ENCODE measurements around the gene RTN1. TPM values are rescaled to one million over a fixed set of nuclear protein-coding genes. Genes with fewer than 3 reads are reported as not detected.

Gene RTN1
- total and polyA plus RNA-seq, 2 of the 8 experiments (the other 6 are each of a cell fraction or from before 2014, with no cell fraction given), result 2.8 to 4.9 TPM

GRCh38 chr14:59585891-59586554 is 284.6 kb downstream of the RTN1 start:
- no peak overlapping the region for H2BK12ac ChIP-seq (ENCODE audit: low read depth, low read length)
- POLR2A ChIA-PET (ENCODE audit: partially characterized antibody), result interaction anchor here (1.2 kb wide), 1 partner anchor 9 kb away, joined by 3 read pairs; the partner anchor contains the start of gene CCDC175
- no peak overlapping the region for H3K4ac ChIP-seq (replicated peaks; ENCODE audit: insufficient read length, low read depth, low read length)
- no peaks in the 10 kb centered on the region for H3K79me2 ChIP-seq (ENCODE audit: control insufficient read depth in 1 of 2, insufficient read depth in 2 of 2, low read length in 2 of 2)
- no peak overlapping the region for H2BK120ac ChIP-seq (replicated peaks; ENCODE audit: low read depth, low read length)
- no peak overlapping the region for H3K18ac ChIP-seq (ENCODE audit: extremely low read depth, low read length)
- H4K5ac ChIP-seq (ENCODE audit: insufficient read length, low read depth, low read length), result no peak overlapping the region
- no peak overlapping the region for H2BK20ac ChIP-seq (ENCODE audit: low read length)
- H4K91ac ChIP-seq (replicated peaks; ENCODE audit: insufficient read length, low read length), result no peak overlapping the region
- H2AFZ ChIP-seq (ENCODE audit: low read length), result no peak overlapping the region
- no peak overlapping the region for H3K4me3 ChIP-seq (ENCODE audit: extremely low read depth in 1 of 4, insufficient read depth in 2 of 4, low read depth in 3 of 4, low read length in 4 of 4)
- H3K56ac ChIP-seq (replicated peaks; ENCODE audit: insufficient read length, low read depth, low read length), result no peak overlapping the region
- H3K23ac ChIP-seq (ENCODE audit: insufficient read length), result no peak overlapping the region
- H3K14ac ChIP-seq (ENCODE audit: insufficient read length), result no peak overlapping the region
- H3K27ac ChIP-seq (ENCODE audit: low read depth, low read length), result no peak overlapping the region
- no peak overlapping the region for H3K4me2 ChIP-seq (ENCODE audit: insufficient read depth in 1 of 2, low read depth in 2 of 2, low read length in 2 of 2)
- H2BK5ac ChIP-seq (ENCODE audit: low read depth, low read length), result no peak overlapping the region
- no peak overlapping the region for H3K9ac ChIP-seq (replicated peaks in 1 of 4; ENCODE audit: extremely low read depth in 1 of 4, low read depth in 3 of 4, low read length in 3 of 4)
- no peaks in the 10 kb centered on the region; a peak in 1 of 7 replicates for H3K4me1 ChIP-seq (replicated peaks in 1 of 4; ENCODE audit: control insufficient read depth in 3 of 4, insufficient read depth in 4 of 4, low read length in 3 of 4)
- WGBS, 2 experiments (ENCODE audit: extremely low coverage in 1 of 2, insufficient coverage in 1 of 2, insufficient read length in 1 of 2, insufficient replicate concordance in 2 of 2, low coverage in 1 of 2, low lambda C conversion rate in 2 of 2, missing lambda C conversion rate in 1 of 2), result 85% methylated on average over 10 of the region's 10 CpGs; no CpG with 5 or more reads in 1 of the 2 experiments
- no peak overlapping the region for H2BK15ac ChIP-seq (ENCODE audit: low read length)
- H2AK5ac ChIP-seq (ENCODE audit: low read depth, low read length), result no peak overlapping the region
- no peak overlapping the region for H4K8ac ChIP-seq (ENCODE audit: extremely low read depth, insufficient read depth, low read length)
- no peak for DNase-seq (ENCODE audit: low read depth in 1 of 2, low spot score in 2 of 2)
- no peaks in the 10 kb centered on the region for H4K20me1 ChIP-seq (replicated peaks in 1 of 2; ENCODE audit: control insufficient read depth in 1 of 2, insufficient read depth in 2 of 2, low read length in 2 of 2)
- no peak for FAIRE-seq
- H3K23me2 ChIP-seq (ENCODE audit: low read depth, low read length), result no peaks in the 10 kb centered on the region
- CTCF ChIA-PET (ENCODE audit: partially characterized antibody), result interaction anchor here (0.9 to 1.4 kb wide), 3 partner anchors 9 to 79 kb away, joined by 3 to 9 read pairs (median 4); partner anchors contain the start of gene CCDC175
- no peaks in the 10 kb centered on the region for H3K9me3 ChIP-seq (ENCODE audit: insufficient read depth in 2 of 2, low read depth in 1 of 2, low read length in 1 of 2)
- no peaks in the 10 kb centered on the region for H3K27me3 ChIP-seq (replicated peaks in 1 of 4; ENCODE audit: control insufficient read depth in 3 of 4, extremely low read depth in 1 of 4, insufficient read depth in 3 of 4, low read length in 3 of 4)
- no peaks in the 10 kb centered on the region for H3K36me3 ChIP-seq (ENCODE audit: control insufficient read depth in 2 of 4, insufficient read depth in 4 of 4, low read length in 3 of 4)
- no peaks in the 10 kb centered on the region for H3K79me1 ChIP-seq (ENCODE audit: low read depth, low read length)
- TF ChIP-seq, protein P1, sequence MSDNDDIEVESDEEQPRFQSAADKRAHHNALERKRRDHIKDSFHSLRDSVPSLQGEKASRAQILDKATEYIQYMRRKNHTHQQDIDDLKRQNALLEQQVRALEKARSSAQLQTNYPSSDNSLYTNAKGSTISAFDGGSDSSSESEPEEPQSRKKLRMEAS (IDR thresholded peaks at IDR 0.05), result no peak
- no peak for TF ChIP-seq CHD2 (IDR thresholded peaks at IDR 0.05; ENCODE audit: low read length)
- TF ChIP-seq BCL11A (IDR thresholded peaks at IDR 0.05; ENCODE audit: low read depth in 2 of 2, low read length in 2 of 2), result no peak
- TF ChIP-seq ASH2L (IDR thresholded peaks at IDR 0.05; ENCODE audit: low read length), result no peak

All from H1 (cell line).